H1 (cell line): ENCODE results near the gene NCAPG. TPM values are rescaled to one million over a fixed set of nuclear protein-coding genes. Genes with fewer than 3 reads are reported as not detected.

ENCODE experiments used
- CTCF ChIA-PET: fragments of 300-600 bp; sonication (Branson Sonifier 250); formaldehyde crosslinking; loops from one replicate; lab custom pipeline; 2021; ENCODE audit not compliant: partially characterized antibody; lab: Charles Lee
- POLR2A ChIA-PET: fragments of 300-600 bp; sonication (Branson Sonifier 250); formaldehyde crosslinking; loops from one replicate; lab custom pipeline; 2021; ENCODE audit warnings: inconsistent platforms; ENCODE audit not compliant: partially characterized antibody; lab: Charles Lee
- DNase-seq, 2 experiments: peaks; one replicate each; pipeline versions ENCODE4 v3.0.0 to v3.0.0-alpha.2; 2010 to 2022; ENCODE audit warnings: low spot score in 2 of 2, low read depth in 1 of 2, mixed read lengths in 1 of 2
- FAIRE-seq: peaks from 2 replicates; lab custom pipeline; 2011; peaks lifted over from hg19 to GRCh38; lab: Jason Lieb, UNC
- H2AFZ ChIP-seq: 2 replicates; pipeline ENCODE4 v1.8.1; 2012; ENCODE audit warnings: low read length, inconsistent platforms
- H2AK5ac ChIP-seq: 2 replicates; pipeline ENCODE4 v1.6.1; 2013; ENCODE audit warnings: low read depth, low read length
- H2BK120ac ChIP-seq: replicated peaks from 2 replicates; pipeline ENCODE3; 2013; ENCODE audit warnings: low read depth, low read length, inconsistent platforms
- H2BK12ac ChIP-seq: 2 replicates; pipeline ENCODE4 v1.6.1; 2013; ENCODE audit warnings: low read depth, low read length
- H2BK15ac ChIP-seq: 2 replicates; pipeline ENCODE4 v1.6.1; 2013; ENCODE audit warnings: low read length
- H2BK20ac ChIP-seq: 2 replicates; pipeline ENCODE4 v1.6.1; 2013; ENCODE audit warnings: low read length
- H2BK5ac ChIP-seq: 2 replicates; pipeline ENCODE4 v1.6.1; 2013; ENCODE audit warnings: low read depth, low read length
- H3K14ac ChIP-seq: 2 replicates; pipeline ENCODE4 v1.6.1; 2013; ENCODE audit warnings: inconsistent platforms; ENCODE audit not compliant: insufficient read length
- H3K18ac ChIP-seq: 2 replicates; pipeline ENCODE4 v1.6.1; 2013; ENCODE audit warnings: low read length; ENCODE audit errors: extremely low read depth
- H3K23ac ChIP-seq: 2 replicates; pipeline ENCODE4 v1.6.1; 2013; ENCODE audit warnings: inconsistent platforms; ENCODE audit not compliant: insufficient read length
- H3K23me2 ChIP-seq: 2 replicates; pipeline ENCODE4 v1.6.1; 2013; ENCODE audit warnings: low read depth, low read length
- H3K27ac ChIP-seq: 2 replicates; pipeline ENCODE4 v1.6.1; 2011; ENCODE audit warnings: low read depth, low read length, inconsistent platforms
- H3K27me3 ChIP-seq, 4 experiments: replicated peaks in 1 of 4; 1 replicate in 1 of 4; 2 replicates in 3 of 4; pipeline versions ENCODE4 v1.6.1 to v1.8.1; 2011 to 2013; ENCODE audit warnings: low read length in 3 of 4, mild to moderate bottlenecking in 3 of 4, inconsistent platforms in 2 of 4, mixed read lengths in 2 of 4, moderate library complexity in 1 of 4; ENCODE audit not compliant: control insufficient read depth in 3 of 4, insufficient read depth in 3 of 4; ENCODE audit errors: extremely low read depth in 1 of 4
- H3K36me3 ChIP-seq, 4 experiments: 2 replicates each; pipeline versions ENCODE4 v1.6.1 to v1.8.1; 2011 to 2013; ENCODE audit warnings: mild to moderate bottlenecking in 4 of 4, low read length in 3 of 4, moderate library complexity in 2 of 4, control low read depth in 1 of 4, inconsistent platforms in 1 of 4; ENCODE audit not compliant: insufficient read depth in 4 of 4, control insufficient read depth in 2 of 4
- H3K4ac ChIP-seq: replicated peaks from 2 replicates; pipeline ENCODE3; 2013; ENCODE audit warnings: low read length, low read depth, mixed read lengths, inconsistent platforms; ENCODE audit not compliant: insufficient read length
- H3K4me1 ChIP-seq, 4 experiments: replicated peaks in 1 of 4; 1 replicate in 1 of 4; 2 replicates in 3 of 4; pipeline versions ENCODE4 v1.6.1 to v1.8.1; 2011 to 2013; ENCODE audit warnings: low read length in 3 of 4, inconsistent platforms in 2 of 4, mixed read lengths in 1 of 4; ENCODE audit not compliant: insufficient read depth in 4 of 4, control insufficient read depth in 3 of 4
- H3K4me2 ChIP-seq, 2 experiments: 2 replicates each; pipeline versions ENCODE4 v1.6.1 to v1.8.1; 2011 to 2013; ENCODE audit warnings: low read depth in 2 of 2, low read length in 2 of 2, control low read depth in 1 of 2, inconsistent platforms in 1 of 2, mild to moderate bottlenecking in 1 of 2; ENCODE audit not compliant: insufficient read depth in 1 of 2
- H3K4me3 ChIP-seq, 4 experiments: fragments of 200-600, 300-600 bp in 1 of 4; sonication (generic), shearing (Covaris generic), sonication (Bioruptor Twin) in 1 of 4; 2 replicates each; pipeline versions ENCODE4 v1.5.1 to v1.8.1; 2011 to 2016; ENCODE audit warnings: low read length in 4 of 4, low read depth in 3 of 4, control low read depth in 2 of 4, inconsistent platforms in 2 of 4, mild to moderate bottlenecking in 2 of 4, mixed read lengths in 1 of 4, moderate library complexity in 1 of 4; ENCODE audit not compliant: insufficient read depth in 2 of 4; ENCODE audit errors: extremely low read depth in 1 of 4
- H3K56ac ChIP-seq: replicated peaks from 2 replicates; pipeline ENCODE3; 2013; ENCODE audit warnings: low read depth, mild to moderate bottlenecking, mixed read lengths, low read length, inconsistent platforms; ENCODE audit not compliant: insufficient read length
- H3K79me1 ChIP-seq: 2 replicates; pipeline ENCODE4 v1.6.1; 2013; ENCODE audit warnings: low read depth, low read length, control low read depth
- H3K79me2 ChIP-seq, 2 experiments: 2 replicates each; pipeline versions ENCODE4 v1.6.1 to v1.8.1; 2012 to 2013; ENCODE audit warnings: low read length in 2 of 2, mild to moderate bottlenecking in 2 of 2, inconsistent platforms in 1 of 2; ENCODE audit not compliant: insufficient read depth in 2 of 2, control insufficient read depth in 1 of 2
- H3K9ac ChIP-seq, 4 experiments: replicated peaks in 1 of 4; 1 replicate in 1 of 4; 2 replicates in 3 of 4; pipeline versions ENCODE4 v1.6.1 to v1.8.1; 2011 to 2013; ENCODE audit warnings: low read depth in 3 of 4, low read length in 3 of 4, control low read depth in 2 of 4, mild to moderate bottlenecking in 2 of 4, moderate library complexity in 2 of 4, inconsistent platforms in 1 of 4; ENCODE audit errors: extremely low read depth in 1 of 4
- H3K9me3 ChIP-seq, 2 experiments: 2 replicates each; pipeline versions ENCODE4 v1.6.1 to v1.8.1; 2012 to 2013; ENCODE audit warnings: mild to moderate bottlenecking in 2 of 2, moderate library complexity in 2 of 2, control low read depth in 1 of 2, inconsistent platforms in 1 of 2, low read depth in 1 of 2, low read length in 1 of 2, mixed read lengths in 1 of 2; ENCODE audit not compliant: insufficient read depth in 2 of 2
- H4K20me1 ChIP-seq, 2 experiments: replicated peaks in 1 of 2; 2 replicates each; pipeline versions ENCODE3 to v1.8.1; 2011 to 2013; ENCODE audit warnings: inconsistent platforms in 2 of 2, low read length in 2 of 2, mild to moderate bottlenecking in 1 of 2; ENCODE audit not compliant: insufficient read depth in 2 of 2, control insufficient read depth in 1 of 2
- H4K5ac ChIP-seq: 2 replicates; pipeline ENCODE4 v1.6.1; 2013; ENCODE audit warnings: low read length, low read depth, mixed read lengths, inconsistent platforms; ENCODE audit not compliant: insufficient read length
- H4K8ac ChIP-seq: 2 replicates; pipeline ENCODE4 v1.8.0; 2013; ENCODE audit warnings: mild to moderate bottlenecking, moderate library complexity, low read length, inconsistent platforms; ENCODE audit not compliant: insufficient read depth; ENCODE audit errors: extremely low read depth
- H4K91ac ChIP-seq: replicated peaks from 2 replicates; pipeline ENCODE3; 2013; ENCODE audit warnings: low read length, mixed read lengths, inconsistent platforms; ENCODE audit not compliant: insufficient read length
- CHD2 ChIP-seq: IDR thresholded peaks from 2 replicates; pipeline ENCODE4 v1.6.1; 2012; ENCODE audit warnings: low read length, improper control_type of control experiment
- PHF8 ChIP-seq: fragments of 200-600 bp; sonication (generic); conservative IDR thresholded peaks from 2 replicates; pipeline ENCODE4 v1.7.1; 2012; ENCODE audit warnings: low read depth, mild to moderate bottlenecking, inconsistent platforms, low read length, moderate library complexity
- RBBP5 ChIP-seq: IDR thresholded peaks from 2 replicates; pipeline ENCODE4 v1.7.1; 2012; ENCODE audit warnings: low read depth, mild to moderate bottlenecking, inconsistent platforms, low read length, moderate library complexity, borderline replicate concordance
- SIX5 ChIP-seq: IDR thresholded peaks from 2 replicates; pipeline ENCODE4 v1.6.1; 2011; ENCODE audit warnings: mild to moderate bottlenecking, low read depth, low read length
- TCF12 ChIP-seq: IDR thresholded peaks from 2 replicates; pipeline ENCODE4 v1.6.1; 2011; ENCODE audit warnings: low read depth, mild to moderate bottlenecking, low read length
- WGBS, 2 experiments: shearing (Covaris generic) in 1 of 2; methylation state at CpG; one replicate each; pipeline versions ENCODE4 v1.1.6 to v1.1.7; 2013 to 2015; ENCODE audit warnings: low lambda C conversion rate in 2 of 2, mixed read lengths in 2 of 2, inconsistent platforms in 1 of 2, low coverage in 1 of 2, missing lambda C conversion rate in 1 of 2; ENCODE audit not compliant: insufficient replicate concordance in 2 of 2, insufficient coverage in 1 of 2, insufficient read length in 1 of 2; ENCODE audit errors: extremely low coverage in 1 of 2, missing lambda C conversion rate in 1 of 2; 5-methylcytosine and 5-hydroxymethylcytosine counted together
- polyA plus RNA-seq, 7 experiments: library from polyadenylated mRNA; depleted of rRNA in 3 of 7; stranded (reverse) in 5 of 7; unstranded in 2 of 7; fragments of >200 nt in 5 of 7; fragments of 200-250 nt in 2 of 7; gene quantifications; 1 replicate in 5 of 7; 2 replicates in 1 of 7; 4 replicates in 1 of 7; pipeline versions ENCODE4 v1.2.1 to v1.2.3, GENCODE V29; 2011 to 2013; ENCODE audit warnings: missing spikeins in 2 of 7, mixed read lengths in 2 of 7
- total RNA-seq: library from RNA; stranded (reverse); fragmentation: NEBNext Ultra II Directional; extraction: Animal tissue kit (Norgen Biotek cat#: 25700); gene quantifications from 2 replicates; pipeline ENCODE4 v1.2.1, GENCODE V29; 2021
- TF ChIP-seq, protein P1 (sequence below): IDR thresholded peaks from 2 replicates; pipeline ENCODE4 v1.6.1; 2011; ENCODE audit warnings: low read length, improper control_type of control experiment

The NCAPG gene
- total and polyA plus RNA-seq, 2 of the 8 experiments (the other 6 are each of a cell fraction or from before 2014, with no cell fraction given): 12.9 to 52.3 TPM

DNA sequence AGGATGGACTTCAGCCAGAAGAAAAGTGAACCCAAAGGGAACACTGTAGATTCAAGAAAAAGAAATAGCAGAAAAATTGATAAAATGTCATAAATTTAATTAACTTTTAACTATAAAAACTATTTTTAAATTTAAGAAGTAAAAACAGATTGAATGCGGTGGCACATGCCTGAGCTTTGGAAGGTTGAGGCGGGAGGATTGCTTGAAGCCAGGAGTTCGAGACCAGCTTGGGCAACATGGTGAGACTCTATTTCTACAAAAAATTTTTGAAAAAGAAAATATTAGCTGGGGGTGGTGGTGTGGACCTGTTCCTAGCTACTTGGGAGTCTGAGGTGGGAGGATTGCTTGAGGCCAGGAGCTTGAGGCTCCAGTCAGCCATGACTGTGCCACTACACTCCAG lies 32.3 kb upstream of the NCAPG start:
- Histone ChIP-seq H2AK5ac (no peak overlapping the region), H3K4me1 (peaks cover 0 to 14% (median 6%) of the 10 kb centered on the region in 4 experiments; a peak in 5 of 7 replicates), H4K91ac (no peak overlapping the region), H2BK5ac (no peak overlapping the region), H3K79me1 (no peaks in the 10 kb centered on the region), H3K4me3 (no peak overlapping the region), H2BK20ac (no peak overlapping the region), H3K18ac (no peak overlapping the region), H3K9ac (no peak overlapping the region), H2AFZ (no peak overlapping the region), H2BK12ac (no peak overlapping the region), H3K23ac (no peak overlapping the region), H3K36me3 (no peaks in the 10 kb centered on the region), H3K14ac (no peak overlapping the region), H3K23me2 (peaks cover 13% of the 10 kb centered on the region; the same call in 1 of the 2 replicates), H3K27me3 (peaks cover 21 to 36% (median 32%) of the 10 kb centered on the region in 4 experiments), H2BK15ac (no peak overlapping the region), H3K4ac (no peak overlapping the region), H4K20me1 (peaks cover 0 to 1% of the 10 kb centered on the region in 2 experiments), H4K8ac (no peak overlapping the region), H3K56ac (no peak overlapping the region), H3K27ac (no peak overlapping the region), H4K5ac (no peak overlapping the region), H3K79me2 (no peaks in the 10 kb centered on the region), H3K4me2 (no peak overlapping the region), H2BK120ac (no peak overlapping the region), H3K9me3 (no peaks in the 10 kb centered on the region)
- WGBS, 2 experiments: 80% methylated on average over 3 of the region's 3 CpGs; no CpG with 5 or more reads in 1 of the 2 experiments
- FAIRE-seq (no peak), DNase-seq (no peak)
- TF ChIP-seq PHF8: no peak
- TF ChIP-seq RBBP5: no peak
- TF ChIP-seq CHD2: no peak
- TF ChIP-seq SIX5: no peak
- TF ChIP-seq, protein P1, sequence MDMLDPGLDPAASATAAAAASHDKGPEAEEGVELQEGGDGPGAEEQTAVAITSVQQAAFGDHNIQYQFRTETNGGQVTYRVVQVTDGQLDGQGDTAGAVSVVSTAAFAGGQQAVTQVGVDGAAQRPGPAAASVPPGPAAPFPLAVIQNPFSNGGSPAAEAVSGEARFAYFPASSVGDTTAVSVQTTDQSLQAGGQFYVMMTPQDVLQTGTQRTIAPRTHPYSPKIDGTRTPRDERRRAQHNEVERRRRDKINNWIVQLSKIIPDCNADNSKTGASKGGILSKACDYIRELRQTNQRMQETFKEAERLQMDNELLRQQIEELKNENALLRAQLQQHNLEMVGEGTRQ: no peak
- no peak for TF ChIP-seq TCF12
- ChIA-PET CTCF (interaction anchor here (1.3 kb wide), 1 partner anchor 230 kb away, joined by 3 read pairs; no protein-coding TSS in a partner anchor), POLR2A (no interaction called here)
